ENCODE results near the gene GRAMD1A.
A peak's percentile ranks its signal among the peaks of the same experiment; 100 is the strongest.
"Not testable (repeated sequence)": the region's sequence is repeated elsewhere in the genome, so short reads cannot be mapped to it uniquely, and the experiment has no call there.

GRAMD1A gene

GRCh38 chr19:34999498-35000337 lies at the start of gene GRAMD1A:
Gene GRAMD1A, plus strand, starts transcription at chr19:35000323. Its CDS starts 156 bp downstream, at chr19:35000479.
- peak; percentile 66 for ATAC-seq
- peak; percentile 87 for DNase-seq

- ATAC-seq = no peak
- DNase-seq = no peak
These were observed 47.0 kb upstream of the GRAMD1A start for GRCh38 chr19:34953092-34953491.

GRCh38 chr19:34957830-34958751 lies 42.0 kb upstream of the GRAMD1A start:
- no peak for ATAC-seq
- DNase-seq = no peak

GRCh38 chr19:34959021-34959420 lies 41.1 kb upstream of the GRAMD1A start:
- DNase-seq = no peak

GRCh38 chr19:34960103-34960805 lies 39.9 kb upstream of the GRAMD1A start:
- DNase-seq (no peak), ATAC-seq (no peak)

More at GRCh38 chr19:34959021-34959420, 41.1 kb upstream of the GRAMD1A start:
- ATAC-seq = no peak

GRCh38 chr19:34960940-34961679 lies 39.0 kb upstream of the GRAMD1A start:
- DNase-seq (no peak), ATAC-seq (no peak)

- no peak for ATAC-seq
- DNase-seq = no peak
These were observed 38.1 kb upstream of the GRAMD1A start for GRCh38 chr19:34961775-34962686.

- DNase-seq = peak; percentile 26
- ATAC-seq = no peak
These were observed 37.2 kb upstream of the GRAMD1A start for GRCh38 chr19:34962687-34963572.

- DNase-seq (peak; percentile 75), ATAC-seq (peak; percentile 69)
These were observed 36.3 kb upstream of the GRAMD1A start, which contains the start of gene ZNF792 for GRCh38 chr19:34963573-34964406. Gene ZNF792, minus strand, starts transcription at chr19:34964229. Its CDS starts 567 bp downstream, at chr19:34963662.

GRCh38 chr19:34964598-34964997 lies 35.5 kb upstream of the GRAMD1A start:
- ATAC-seq (no peak), DNase-seq (no peak)

- DNase-seq, ATAC-seq: not testable (repeated sequence)
These were observed 34.6 kb upstream of the GRAMD1A start for GRCh38 chr19:34965505-34965904.

GRCh38 chr19:34967551-34967950 lies 32.6 kb upstream of the GRAMD1A start:
- no peak for ATAC-seq
- no peak for DNase-seq

- DNase-seq = no peak
- ATAC-seq = no peak
These were observed 30.4 kb upstream of the GRAMD1A start for GRCh38 chr19:34969721-34970120.

- not testable (repeated sequence) for DNase-seq, ATAC-seq
These were observed 29.8 kb upstream of the GRAMD1A start for GRCh38 chr19:34970185-34970780.

- ATAC-seq (no peak), DNase-seq (no peak)
These were observed 27.9 kb upstream of the GRAMD1A start for GRCh38 chr19:34972163-34972705.

- ATAC-seq = no peak
These were observed 25.5 kb upstream of the GRAMD1A start for GRCh38 chr19:34974646-34975045.

GRCh38 chr19:34975056-34975455 lies 25.1 kb upstream of the GRAMD1A start:
- ATAC-seq (no peak), DNase-seq (no peak)

More at GRCh38 chr19:34974646-34975045, 25.5 kb upstream of the GRAMD1A start:
- no peak for DNase-seq
